Measurements from ENCODE around the gene FAM83D. TPM values are rescaled to one million over a fixed set of nuclear protein-coding genes. Genes with fewer than 3 reads are reported as not detected.

The FAM83D gene
- 0.71 TPM for total RNA-seq
- long read RNA-seq, partial matches to known transcripts: 0 of 3 reads
- long read RNA-seq, other reads (novel, unspliced or antisense): 1 of 3 reads

GRCh38 chr20:38926142-38926933 is at the start of gene FAM83D:
TSS of gene FAM83D (plus strand) at chr20:38926417. CDS start at chr20:38926443, 26 bp downstream.
- peak; percentile 96 for DNase-seq (ENCODE audit: low spot score)

GRCh38 chr20:38877483-38877882 is 48.7 kb upstream of the FAM83D start:
- DNase-seq (ENCODE audit: low spot score): peak; percentile 24

GRCh38 chr20:38878866-38879265 is 47.4 kb upstream of the FAM83D start:
- DNase-seq (ENCODE audit: low spot score): no peak

GRCh38 chr20:38880952-38881735 is 45.1 kb upstream of the FAM83D start:
- no peak for DNase-seq (ENCODE audit: low spot score)

- no peak for DNase-seq (ENCODE audit: low spot score)
Measured at GRCh38 chr20:38881806-38882440, 44.3 kb upstream of the FAM83D start.

GRCh38 chr20:38882600-38882999 is 43.6 kb upstream of the FAM83D start:
- no peak for DNase-seq (ENCODE audit: low spot score)

- no peak for DNase-seq (ENCODE audit: low spot score)
Measured at GRCh38 chr20:38883081-38883980, 42.9 kb upstream of the FAM83D start.

- DNase-seq (ENCODE audit: low spot score): no peak
Measured at GRCh38 chr20:38883981-38884733, 42.1 kb upstream of the FAM83D start.

- DNase-seq (ENCODE audit: low spot score): peak; percentile 71
Measured at GRCh38 chr20:38885357-38885756, 40.9 kb upstream of the FAM83D start.

GRCh38 chr20:38888059-38888831 is 38.0 kb upstream of the FAM83D start:
- no peak for DNase-seq (ENCODE audit: low spot score)

GRCh38 chr20:38889050-38889449 is 37.2 kb upstream of the FAM83D start:
- no peak for DNase-seq (ENCODE audit: low spot score)

GRCh38 chr20:38889792-38890496 is 36.3 kb upstream of the FAM83D start:
- no peak for DNase-seq (ENCODE audit: low spot score)

GRCh38 chr20:38890497-38890818 is 35.8 kb upstream of the FAM83D start:
- no peak for DNase-seq (ENCODE audit: low spot score)

- DNase-seq (ENCODE audit: low spot score): no peak
Measured at GRCh38 chr20:38892091-38892981, 33.9 kb upstream of the FAM83D start.

GRCh38 chr20:38893056-38893564 is 33.1 kb upstream of the FAM83D start:
- no peak for DNase-seq (ENCODE audit: low spot score)

GRCh38 chr20:38893565-38894090 is 32.6 kb upstream of the FAM83D start:
- DNase-seq (ENCODE audit: low spot score): no peak

Data from mesenteric fat pad (tissue), 1 donor.